ENCODE measurements around the gene ZNF775.

DNA sequence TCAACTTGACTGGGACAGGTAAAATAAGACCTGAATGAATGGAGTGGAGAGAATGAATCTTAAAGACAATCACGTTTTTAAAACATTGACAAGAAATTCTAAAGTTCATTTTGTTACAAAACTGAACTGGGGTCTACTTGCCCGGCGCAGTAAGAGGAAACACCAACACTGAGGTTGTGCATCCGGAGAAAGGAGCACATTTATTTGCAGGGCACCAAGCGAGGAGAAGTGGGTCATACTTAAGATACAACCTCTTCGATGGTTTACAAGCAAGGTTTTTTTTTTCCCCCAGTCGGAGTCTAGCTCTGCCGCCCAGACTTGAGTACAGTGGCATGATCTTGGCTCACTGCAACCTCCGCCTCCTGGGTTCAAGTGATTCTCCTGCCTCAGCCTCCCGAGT, 13.9 kb upstream of the ZNF775 start:
- no peak for TF ChIP-seq GABPA (IDR thresholded peaks at IDR 0.05; ENCODE audit: low read depth)
- no peak for TF ChIP-seq SPI1 (IDR thresholded peaks at IDR 0.05; ENCODE audit: borderline replicate concordance, low read depth)
- TF ChIP-seq, protein P1, sequence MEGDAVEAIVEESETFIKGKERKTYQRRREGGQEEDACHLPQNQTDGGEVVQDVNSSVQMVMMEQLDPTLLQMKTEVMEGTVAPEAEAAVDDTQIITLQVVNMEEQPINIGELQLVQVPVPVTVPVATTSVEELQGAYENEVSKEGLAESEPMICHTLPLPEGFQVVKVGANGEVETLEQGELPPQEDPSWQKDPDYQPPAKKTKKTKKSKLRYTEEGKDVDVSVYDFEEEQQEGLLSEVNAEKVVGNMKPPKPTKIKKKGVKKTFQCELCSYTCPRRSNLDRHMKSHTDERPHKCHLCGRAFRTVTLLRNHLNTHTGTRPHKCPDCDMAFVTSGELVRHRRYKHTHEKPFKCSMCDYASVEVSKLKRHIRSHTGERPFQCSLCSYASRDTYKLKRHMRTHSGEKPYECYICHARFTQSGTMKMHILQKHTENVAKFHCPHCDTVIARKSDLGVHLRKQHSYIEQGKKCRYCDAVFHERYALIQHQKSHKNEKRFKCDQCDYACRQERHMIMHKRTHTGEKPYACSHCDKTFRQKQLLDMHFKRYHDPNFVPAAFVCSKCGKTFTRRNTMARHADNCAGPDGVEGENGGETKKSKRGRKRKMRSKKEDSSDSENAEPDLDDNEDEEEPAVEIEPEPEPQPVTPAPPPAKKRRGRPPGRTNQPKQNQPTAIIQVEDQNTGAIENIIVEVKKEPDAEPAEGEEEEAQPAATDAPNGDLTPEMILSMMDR (IDR thresholded peaks at IDR 0.05; ENCODE audit: insufficient read depth, low read length): no peak

All from HL-60 (cell line).